GM19467 (cell line): ENCODE measurements around the gene ATP1A4.

Experiments
- ATAC-seq: cut with Tn5 transposase; IDR thresholded peaks from one replicate; pipeline ENCODE4 v1.9.1; 2021; ENCODE audit warnings: mild to moderate bottlenecking, moderate library complexity; ENCODE audit not compliant: unreplicated experiment

The ATP1A4 gene

DNA sequence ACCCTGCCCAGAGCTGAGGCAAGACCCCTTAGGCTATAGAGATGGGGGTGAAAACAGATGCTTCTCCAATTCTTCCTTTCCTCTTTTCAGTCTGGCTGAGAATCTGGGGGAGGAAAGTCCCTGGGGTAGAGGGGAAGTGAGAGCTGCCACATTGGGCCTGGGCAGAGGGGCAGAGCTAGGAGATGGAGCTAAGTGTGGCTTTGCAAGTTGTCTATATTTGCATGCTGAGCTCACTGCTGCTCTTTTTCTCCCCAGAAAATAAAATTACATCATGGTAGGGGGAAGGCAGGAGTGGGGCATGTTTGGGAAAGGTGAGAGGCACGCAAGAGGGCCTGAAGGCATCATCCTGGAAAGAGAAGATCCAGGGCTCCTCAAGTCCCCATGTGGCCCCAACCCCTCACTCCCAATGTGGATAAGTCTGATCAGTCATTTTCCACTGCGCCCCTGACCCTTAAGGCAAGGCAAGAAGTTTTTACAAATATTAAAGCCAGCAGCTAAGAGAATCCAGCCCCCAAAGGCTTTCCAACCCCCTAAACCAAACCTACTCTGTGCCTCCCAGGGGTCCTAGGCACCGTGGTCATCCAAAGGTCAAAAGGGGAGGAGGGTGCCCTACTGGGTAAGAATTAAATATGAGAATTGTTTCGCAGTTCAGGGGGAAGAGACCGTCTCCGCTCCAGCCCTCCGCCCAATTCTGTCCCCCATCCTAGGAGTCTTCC lies 53.3 kb downstream of the ATP1A4 start:
- peak; percentile 48 for ATAC-seq

DNA sequence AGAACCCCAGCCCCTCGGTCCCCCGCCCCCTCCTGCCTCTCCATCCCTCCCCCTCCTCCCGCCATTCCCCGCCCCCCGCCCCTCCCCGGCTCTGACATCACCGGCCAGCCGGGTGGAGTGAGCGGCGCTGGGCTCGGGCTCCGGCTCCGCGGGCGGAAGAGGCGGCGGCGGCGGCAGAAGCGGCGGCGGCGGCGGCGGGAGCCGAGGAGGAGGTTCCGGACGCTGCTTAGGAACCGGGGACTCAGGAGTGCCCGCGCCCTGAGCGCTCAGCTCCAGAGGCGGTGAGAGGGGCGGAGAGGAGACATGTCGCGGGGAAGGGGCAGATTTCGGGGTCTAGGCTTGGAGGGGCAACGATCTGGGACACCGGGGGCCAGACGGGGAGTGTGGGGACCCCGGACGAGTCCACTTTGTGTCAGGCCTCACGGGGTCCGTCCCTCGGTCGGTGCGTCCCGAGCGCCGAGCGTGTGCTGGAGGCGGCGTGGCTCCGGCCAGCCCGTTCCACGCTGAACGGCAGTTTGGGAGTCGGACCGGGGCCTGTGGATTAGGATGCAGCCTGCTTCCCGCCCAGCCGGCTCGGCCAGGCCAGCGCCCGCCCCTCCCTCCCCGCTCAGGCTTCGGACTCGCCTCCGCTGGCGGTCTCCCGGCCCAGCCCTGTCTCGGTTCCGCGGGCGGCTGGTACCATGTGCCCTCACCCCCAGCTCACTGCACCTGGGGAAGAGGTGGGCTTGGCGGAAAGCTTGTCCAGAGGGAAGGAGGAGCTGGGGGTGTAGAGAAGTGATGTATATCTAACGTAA lies 54.0 kb downstream of the ATP1A4 start, which contains the start of gene PEA15:
Gene PEA15, plus strand, starts transcription at position 143 of the 794 bp plus-strand sequence. CDS start 6,161 bp downstream, outside the sequence.
- peak; percentile 15 for ATAC-seq

DNA sequence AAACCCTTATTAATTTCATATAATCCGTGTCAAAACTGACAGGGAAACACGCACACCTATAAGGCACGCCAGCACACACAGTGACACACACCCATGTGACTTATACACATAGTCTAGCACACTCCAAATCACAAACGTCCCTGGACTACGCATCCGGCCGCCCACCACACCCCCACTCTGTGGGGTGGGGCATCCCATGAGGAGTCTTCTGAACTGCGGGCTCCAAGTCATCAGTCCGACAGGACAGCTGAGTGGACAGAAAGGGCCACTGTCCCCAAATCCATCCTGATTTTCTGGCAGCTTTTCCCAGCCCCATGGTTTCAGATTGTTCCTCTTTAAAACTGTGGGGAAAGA lies 54.6 kb downstream of the ATP1A4 start:
- peak; percentile 37 for ATAC-seq

DNA sequence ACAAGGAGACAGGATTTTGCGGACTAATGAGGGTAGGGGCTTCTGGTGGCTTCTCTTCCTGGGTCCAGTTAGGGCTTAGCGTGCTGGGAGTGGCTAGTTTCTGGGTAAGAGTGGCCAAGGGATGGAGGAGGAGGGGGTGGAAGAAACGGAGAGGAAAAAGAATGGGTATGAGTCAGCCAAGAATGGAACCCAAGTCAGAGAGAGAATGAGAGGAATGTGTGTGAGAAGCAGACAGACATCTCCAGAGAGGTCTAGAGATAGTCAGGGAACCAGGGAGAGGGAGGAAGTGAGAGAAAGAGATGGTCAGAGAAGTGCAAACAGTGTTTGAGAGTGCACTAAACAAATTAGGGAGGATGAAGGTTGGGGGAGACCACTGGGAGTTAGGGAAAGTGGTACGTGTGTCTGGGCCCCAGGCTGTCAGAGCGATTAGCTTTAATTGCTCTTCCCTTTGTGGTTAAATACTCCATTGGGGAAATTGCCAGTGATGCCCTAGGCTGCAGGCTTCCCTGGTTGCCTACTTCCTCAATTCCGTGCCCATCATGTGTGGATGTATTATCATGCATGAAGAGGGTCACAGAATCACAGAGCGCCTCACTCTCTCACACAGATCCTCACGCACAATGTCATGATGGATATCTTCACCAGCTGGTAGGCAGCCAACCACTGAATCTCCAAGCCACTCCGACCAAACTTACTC lies 55.2 kb downstream of the ATP1A4 start:
- ATAC-seq, result no peak

DNA sequence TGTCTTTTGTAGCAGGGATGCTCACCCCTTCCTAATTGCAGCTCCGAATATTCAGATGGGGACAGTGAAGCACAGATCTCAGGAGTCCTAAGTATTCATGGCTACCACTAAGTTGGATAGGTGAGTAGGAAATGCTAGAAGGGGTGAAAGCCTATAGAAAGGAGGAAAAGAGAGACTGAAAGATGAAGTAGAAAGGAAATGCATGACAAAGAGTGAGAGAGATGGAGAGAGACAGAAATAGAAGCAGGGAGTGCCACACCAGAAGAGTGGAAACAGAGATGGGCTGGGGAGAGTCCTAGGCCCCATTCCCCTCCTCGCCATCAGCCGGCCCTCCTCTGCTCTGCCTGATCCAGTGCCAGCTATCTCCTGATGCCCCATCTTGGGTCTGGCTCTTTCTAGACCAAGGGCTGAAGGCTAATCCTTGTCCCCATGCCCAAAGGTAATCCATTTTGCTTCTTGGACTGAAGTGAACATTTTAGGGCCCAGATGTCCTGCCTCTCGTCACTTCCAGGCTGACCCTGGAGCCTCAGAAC lies 55.8 kb downstream of the ATP1A4 start:
- ATAC-seq, result no peak

DNA sequence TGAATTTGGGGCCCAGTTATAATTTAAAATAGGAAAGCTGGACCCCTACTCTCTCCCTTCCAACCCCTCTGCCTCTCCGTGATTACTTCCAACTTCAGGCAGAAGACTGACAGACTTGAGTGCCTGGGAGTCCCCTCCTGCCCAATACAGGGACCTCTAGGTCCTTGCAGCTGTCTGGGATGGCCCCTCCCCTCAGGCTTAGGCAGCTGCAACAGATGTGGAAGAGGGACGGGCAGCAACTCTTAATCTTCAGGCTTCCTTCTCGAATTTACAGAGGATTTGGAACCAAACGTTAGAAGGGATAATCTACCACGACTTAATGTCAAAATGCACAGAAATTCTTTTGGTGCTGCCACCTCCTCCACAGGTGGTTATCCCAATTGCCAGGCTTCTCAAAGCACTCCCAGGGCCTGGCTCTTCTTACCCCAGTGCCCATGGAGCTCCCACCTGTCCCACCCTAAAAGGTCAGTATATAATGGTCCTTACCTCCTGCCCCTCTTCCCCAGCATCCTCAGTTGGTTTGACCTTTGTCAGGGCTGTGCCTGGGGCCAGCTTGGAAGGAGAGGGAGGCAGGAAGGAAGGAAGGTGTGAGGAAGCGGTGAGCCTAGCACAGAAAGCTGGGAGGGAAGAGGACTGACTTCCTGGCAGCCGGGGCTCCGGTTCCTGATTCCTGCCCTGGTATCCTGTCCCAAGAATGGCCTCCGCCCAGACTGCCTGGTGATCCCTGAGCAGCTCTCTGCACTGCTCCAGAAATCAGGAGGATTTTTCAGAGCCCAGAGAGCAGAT lies 56.6 kb downstream of the ATP1A4 start:
- no peak for ATAC-seq

DNA sequence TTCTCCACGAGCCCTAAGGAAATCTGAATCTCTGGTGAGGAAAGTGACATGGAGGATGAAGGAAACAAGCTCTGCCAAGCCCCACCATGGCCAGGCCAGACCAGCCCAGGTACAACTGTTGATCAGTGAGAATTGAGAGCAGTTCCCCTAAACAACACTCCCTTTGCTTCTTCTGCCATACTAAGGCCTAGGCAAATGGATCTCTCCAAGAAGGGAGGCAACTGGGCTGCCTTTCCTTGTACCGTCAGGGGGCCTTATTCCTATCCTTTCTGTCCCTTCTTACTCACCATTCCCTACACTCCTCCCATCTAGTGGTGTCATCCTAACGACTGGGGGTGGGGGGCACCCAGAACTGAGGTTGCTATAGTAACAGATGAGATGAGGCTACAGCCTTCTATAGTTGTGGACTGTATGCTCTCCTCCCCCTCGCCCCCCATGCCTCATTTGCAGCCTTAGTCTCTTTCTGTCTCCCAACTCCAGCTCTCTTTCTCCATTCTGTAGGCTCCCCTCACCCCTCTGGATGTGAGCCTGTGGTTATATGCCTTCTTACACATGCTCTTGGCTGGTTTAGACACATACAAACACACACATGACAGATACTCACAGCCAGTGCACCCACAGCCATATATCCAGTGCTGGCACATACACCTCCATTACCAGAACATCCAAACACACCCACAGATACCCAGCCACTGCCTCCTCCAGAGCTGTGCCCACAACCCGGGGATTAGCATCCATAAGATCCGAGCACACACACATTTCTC lies 57.3 kb downstream of the ATP1A4 start:
- ATAC-seq, result no peak

DNA sequence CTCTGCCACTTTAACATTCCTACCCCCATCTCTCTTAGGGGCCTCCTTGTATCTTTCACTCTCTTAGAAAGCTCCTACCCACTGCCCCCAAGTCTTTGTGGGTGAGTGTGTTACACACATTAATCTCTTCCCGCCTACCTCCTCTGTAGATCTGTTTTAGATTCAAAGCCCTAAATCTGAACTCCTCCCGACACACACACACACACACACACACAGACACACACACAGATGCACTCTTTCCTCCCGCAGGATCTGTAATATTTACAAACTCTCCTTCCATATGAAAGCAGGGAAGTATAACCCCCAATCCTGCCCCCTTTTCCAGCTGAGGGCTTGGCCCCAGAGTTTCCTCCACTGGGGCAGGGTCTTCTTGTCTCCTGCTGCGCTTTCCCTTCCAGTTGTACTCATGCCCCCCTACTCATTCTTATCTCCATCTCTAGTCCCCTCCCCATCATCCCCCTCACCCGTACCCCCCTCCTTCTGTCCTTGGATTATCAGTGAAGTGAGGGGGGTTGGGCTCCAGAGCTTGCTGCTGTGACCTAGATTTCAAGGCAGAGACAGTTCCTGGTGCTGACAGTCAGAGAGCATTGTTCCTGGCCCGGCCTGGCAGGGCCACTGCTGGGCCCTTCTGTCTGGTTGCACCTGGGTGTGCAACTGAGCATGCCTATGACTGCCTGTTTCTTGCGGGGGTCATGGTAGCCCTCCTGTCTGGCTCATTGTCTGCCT lies 58.1 kb downstream of the ATP1A4 start:
- ATAC-seq, result no peak

DNA sequence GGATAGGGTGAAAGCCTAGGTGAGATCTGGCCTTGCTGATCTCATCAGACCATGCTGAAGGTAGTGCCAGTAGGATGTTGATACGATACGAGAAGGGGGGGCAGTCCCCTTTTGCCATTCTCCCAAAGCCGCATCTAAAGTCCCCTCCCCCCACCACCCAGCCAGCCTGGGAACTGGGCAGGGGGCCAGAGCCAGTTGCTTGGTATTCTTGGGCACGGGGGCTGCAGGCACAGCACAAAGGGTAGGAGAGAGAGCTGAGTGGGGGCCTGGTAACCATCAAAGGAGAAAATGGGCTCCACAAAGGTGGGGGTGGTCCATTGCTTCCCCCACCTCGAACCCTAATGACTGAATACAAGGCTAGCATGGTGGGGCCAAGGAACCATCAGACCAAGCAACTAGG lies 59.2 kb downstream of the ATP1A4 start:
- ATAC-seq, result no peak

DNA sequence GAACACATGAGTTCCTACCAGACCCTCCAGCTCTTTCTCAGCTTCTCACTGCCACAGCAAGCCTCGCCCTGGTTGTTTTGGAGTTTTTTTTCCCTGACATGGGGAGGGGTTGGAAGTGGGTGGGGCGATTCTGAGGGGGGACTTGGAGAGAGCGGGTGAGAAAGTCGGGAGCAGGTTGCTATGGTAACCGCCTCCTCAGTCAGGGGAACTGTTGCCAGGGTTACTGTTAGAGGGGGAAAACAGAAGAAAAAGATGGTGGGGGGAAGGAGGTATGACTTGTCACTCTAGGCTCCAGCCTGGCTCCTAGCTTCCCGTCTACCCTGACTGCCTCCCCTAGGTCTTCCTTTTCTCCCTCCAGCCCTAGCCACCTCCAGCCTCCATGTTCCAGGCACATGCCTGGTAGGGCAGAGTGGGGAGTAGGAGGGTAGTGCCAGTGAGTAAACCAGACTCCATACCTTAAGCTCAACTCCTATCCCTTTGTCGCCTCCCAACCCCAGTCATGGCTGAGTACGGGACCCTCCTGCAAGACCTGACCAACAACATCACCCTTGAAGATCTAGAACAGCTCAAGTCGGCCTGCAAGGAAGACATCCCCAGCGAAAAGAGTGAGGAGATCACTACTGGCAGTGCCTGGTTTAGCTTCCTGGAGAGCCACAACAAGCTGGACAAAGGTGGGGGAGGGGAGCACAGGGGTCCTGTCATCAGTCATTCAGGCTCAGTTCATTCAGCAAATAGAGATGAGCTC lies 59.8 kb downstream of the ATP1A4 start:
- ATAC-seq, result no peak

DNA sequence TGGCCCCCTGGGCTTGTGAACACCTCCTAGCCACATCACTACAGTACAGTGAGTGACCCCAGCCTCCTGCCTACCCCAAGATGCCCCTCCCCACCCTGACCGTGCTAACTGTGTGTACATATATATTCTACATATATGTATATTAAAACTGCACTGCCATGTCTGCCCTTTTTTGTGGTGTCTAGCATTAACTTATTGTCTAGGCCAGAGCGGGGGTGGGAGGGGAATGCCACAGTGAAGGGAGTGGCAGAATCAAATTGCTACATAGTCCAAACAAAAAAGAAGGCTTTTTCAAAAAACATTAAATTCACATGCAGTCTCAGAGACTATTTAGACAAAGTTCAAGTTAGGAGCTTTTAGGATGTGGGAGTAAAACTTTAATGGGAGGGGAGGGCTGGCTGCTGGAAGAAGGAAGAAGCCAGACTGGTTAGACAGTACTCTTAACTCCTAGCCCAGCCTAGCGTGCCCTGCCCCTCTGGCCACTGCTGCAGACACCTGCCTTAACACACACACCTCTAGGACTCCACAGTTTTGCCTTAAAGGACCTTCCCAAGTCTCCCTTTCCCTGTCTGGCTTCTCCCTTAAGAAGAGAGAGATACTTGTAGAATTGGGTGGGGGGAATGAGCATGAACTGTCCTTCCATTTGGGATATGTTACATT lies 63.2 kb downstream of the ATP1A4 start:
- no peak for ATAC-seq

DNA sequence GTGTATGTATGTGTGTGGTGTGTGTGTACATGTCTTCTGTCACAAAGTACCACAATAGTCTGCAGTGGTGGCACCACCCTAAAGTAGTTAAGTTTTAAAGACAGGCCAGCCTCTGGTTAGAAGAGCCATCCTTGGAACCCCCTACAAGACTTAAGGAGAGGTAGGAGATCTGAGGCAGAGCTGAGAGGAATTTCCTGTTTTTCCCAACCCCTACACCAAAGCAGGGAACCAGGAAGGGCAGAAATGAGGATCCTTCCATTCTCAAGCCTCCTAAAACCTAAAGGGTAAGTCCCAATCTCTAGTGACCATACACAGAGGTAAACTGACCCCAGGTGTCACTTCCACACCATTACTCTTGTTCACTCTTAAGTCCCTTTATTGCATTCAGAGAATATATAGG lies 64.9 kb downstream of the ATP1A4 start:
- no peak for ATAC-seq

DNA sequence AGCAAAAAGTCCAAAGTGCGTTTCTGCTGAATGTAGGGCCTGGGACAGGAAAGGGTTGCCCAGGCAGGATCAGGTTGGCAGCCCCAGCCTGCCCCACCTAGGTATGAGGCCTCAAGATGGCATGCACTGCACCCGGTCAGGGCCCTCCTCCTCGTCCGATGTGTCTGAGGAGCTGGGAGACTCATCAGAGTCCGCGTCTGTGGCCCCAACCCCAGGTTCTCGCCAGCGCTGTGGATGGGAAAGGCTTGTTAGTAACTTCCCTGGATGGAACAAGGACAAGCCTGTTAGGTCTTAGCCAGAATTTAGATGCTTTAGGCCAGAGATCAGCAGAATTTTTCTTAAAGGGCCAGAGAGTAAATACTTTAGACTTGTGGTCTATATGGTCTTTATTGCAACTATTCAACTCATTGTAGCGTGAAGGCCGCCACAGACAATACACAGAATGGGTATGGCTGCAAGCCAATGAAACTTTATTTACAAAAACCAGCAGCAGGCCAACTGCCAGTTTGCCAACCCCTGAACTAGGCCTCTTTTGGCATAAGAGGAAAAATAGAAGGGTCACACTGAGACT lies 66.2 kb downstream of the ATP1A4 start:
- no peak for ATAC-seq

DNA sequence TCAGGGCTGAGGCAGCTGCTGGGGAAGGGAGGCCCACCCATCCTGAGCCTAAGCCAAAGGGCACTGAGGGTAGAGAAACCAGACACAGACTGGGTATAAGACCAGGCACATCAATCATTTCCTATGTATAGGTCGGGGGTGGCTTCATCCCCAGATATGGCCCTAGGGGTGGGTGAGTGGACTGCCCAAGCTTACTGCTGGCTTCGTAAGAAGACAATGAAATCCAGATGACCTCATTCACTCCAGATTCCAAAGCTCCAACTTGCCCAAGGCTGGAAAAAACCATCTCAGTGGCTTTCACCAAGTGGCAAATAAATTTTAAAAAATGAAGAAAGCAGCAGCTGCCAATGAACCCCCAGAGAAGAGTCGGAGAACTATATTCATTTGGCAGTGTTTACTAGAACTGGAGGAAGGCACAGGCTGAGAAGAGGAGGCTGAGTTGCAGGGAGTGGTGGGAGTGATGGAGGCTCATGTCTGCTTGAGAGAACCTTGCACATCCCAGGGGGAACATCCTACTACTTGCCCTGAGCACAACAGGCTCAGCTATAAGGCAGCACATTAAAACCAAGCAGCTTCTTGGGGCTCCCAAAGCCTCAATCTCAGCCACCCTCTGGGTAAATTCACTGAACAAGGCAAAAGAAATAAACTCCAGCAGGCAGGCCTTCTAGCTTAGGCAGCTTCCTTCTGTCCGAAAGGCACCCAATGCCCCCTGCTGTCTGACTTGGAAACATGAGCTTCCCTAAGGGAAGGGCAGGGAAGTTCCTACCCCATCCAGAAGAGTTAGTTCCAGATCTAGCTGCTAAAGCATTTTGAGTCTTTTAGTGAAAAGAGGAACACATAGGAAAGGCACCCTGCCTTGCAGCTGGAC lies 67.9 kb downstream of the ATP1A4 start:
- ATAC-seq, result no peak

DNA sequence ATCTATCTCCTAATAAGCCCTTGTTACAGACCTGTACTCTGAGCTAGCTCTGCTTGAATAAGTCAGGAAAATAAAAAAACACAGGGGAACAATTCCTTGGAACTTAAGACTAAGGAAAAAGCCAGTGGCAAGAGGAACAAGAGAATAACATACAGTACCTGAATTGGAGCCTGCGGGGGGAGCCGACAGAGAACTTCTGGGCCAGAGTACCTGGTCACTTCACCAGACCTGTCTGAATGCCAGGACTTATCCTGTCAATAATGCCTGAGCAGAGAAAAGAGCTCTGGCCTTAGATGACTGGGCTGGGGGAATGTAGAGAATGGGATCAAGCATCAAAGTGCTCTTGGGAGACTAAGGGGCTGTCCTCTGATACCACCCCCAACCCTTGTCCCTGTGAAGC lies 68.9 kb downstream of the ATP1A4 start:
- ATAC-seq, result no peak

DNA sequence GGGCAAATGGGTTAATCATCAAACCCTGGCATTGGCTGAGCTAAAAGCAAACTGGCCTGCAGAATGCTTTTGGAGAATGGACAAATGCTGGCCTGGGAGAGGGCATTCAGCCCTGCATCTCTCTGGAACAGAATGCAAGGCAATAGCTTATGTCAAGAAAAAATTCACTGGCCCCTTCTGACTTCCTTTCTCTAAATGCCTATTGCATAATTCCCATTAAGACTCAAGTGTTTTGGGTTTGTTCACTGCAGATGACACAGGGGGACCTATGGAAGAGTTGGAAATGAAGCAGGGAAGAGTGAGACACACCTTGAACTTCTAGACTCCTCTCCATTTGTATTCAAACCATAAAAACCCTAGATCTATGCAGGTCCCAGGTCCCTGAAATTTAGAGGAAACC lies 69.7 kb downstream of the ATP1A4 start:
- ATAC-seq, result no peak

DNA sequence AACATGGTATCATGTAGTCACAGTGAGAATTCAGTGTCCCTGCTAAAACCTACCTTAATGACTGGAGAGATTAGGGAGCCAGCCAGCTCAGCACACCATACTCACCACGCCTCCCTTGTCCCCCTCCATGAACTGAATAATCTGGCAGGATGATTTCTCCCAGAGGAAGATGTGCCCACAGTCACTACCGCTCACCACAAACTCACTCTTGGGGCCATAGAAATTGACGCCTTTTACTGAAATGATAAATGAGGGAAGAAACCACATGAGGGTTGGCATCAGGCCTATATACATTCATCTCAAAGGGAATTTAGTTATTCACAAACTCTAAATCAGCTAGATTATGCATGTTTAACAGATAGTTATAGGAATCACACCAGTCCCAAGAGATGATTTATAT lies 71.1 kb downstream of the ATP1A4 start:
- no peak for ATAC-seq
